Astrocyte (in vitro differentiated cells and primary cell): ENCODE measurements around the gene TEX48.

ENCODE experiments used
- CTCF ChIP-seq: IDR thresholded peaks from 2 replicates; pipeline ENCODE4 v1.5.1; 2011; ENCODE audit warnings: low read depth, mild to moderate bottlenecking, inconsistent platforms, low read length, moderate library complexity; ENCODE audit not compliant: insufficient read depth
- EZH2 ChIP-seq: IDR thresholded peaks from 2 replicates; pipeline ENCODE4 v1.6.1; 2012; ENCODE audit warnings: mild to moderate bottlenecking, low read length, inconsistent platforms; ENCODE audit not compliant: insufficient read depth

DNA sequence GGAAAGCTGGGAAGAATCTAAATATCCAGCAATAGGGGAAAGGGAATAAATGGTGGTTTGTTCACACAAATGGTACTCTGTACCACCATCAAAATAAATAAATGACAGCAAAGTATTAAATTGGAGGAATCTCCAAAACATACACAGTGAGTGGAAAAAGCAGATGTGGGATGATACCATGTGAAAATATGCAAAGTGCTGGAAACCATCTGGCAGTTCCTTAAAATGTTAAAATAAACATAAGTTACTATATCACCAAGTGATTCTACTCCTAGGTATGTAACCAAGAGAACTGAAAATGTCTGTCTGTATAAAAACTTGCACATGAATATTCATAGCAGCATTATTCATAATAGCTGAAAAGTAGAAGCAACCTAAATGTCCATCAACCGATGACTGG, 41.9 kb upstream of the TEX48 start:
- no peak for TF ChIP-seq CTCF
- TF ChIP-seq EZH2, result no peak
